ENCODE measurements around the gene MIOS. TPM values are rescaled to one million over a fixed set of nuclear protein-coding genes. Genes with fewer than 3 reads are reported as not detected.

The MIOS gene
- total RNA-seq, result 57.7 TPM

GRCh38 chr7:7566651-7567611 is at the start of gene MIOS:
MIOS (plus strand) TSS chr7:7566884; CDS start chr7:7572476, 5,592 bp downstream.

DNA sequence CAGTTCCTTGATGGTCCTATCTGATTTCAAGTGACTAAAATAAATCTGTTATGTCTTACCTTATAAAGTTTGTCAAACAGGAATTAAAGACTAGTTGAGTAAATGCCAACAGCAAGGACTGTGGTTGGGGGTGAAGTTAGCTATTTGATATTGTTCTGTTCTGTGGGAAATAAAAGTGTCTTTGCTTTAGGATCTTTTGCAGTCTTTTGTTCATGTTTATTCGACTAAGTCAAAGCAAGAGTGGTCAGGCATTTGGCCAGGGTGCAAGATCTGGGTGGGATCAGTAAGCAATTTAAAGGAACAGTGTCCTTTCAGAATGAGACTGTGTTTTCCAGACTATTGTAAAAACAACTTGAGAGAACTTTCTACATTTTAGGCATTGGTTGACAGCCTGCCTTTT is 31.0 kb upstream of the MIOS start, which contains the start of gene COL28A1:
COL28A1 (minus strand) TSS at position 183 of the 400 bp plus-strand sequence. CDS start 2,998 bp downstream, outside the sequence.

DNA sequence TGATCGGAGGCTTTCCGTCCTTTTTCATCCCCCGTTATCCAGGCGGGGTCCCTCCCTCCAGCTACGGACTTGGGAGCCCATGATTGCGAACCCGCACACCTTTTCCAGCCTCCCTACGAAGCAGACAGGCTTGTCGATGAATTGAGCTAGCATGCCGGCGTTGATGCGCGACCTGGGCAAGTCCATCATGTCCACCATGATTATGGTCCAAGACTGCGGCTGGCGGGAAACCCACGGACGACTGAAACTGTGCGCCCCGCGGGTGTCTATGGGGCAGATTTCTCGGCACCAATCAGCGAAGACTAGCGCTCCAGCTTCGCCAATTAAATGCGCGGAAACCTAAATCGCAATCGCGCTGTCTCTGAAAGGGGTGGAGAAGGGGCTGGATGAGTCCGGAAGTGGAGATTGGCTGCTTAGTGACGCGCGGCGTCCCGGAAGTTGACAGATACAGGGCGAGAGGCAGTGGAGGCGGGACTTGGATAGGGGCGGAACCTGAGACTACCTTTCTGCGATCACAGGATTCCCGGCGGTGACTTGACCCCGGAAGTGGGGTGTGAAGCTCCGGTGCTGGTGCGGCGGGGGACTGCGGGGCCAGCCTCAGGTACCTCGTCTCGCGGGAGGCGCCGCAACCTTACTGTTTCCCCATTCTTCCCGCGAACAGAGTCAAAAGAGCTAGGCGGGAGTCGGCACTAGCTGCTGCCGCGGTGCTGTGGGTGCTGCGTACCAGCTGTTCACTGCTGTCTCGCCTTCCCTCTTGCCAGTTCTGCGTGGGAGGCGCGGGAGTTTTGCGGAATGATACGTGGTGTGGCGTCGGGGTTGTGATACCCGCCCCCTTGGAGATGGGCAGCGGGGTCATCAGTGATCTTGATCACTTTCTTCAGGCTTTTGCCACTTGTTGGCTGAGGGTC is 73.8 kb downstream of the MIOS start, which contains the start of gene UMAD1:
UMAD1 (plus strand) TSS at position 532 of the 908 bp plus-strand sequence. CDS start 32,620 bp downstream, outside the sequence.

Other genes with a start within 250 kb of the MIOS start
- 1.4 TPM for gene COL28A1, start 31.0 kb upstream of the MIOS start, total RNA-seq
- gene UMAD1, start 73.9 kb downstream of the MIOS start, total RNA-seq, result 13.4 TPM
- gene RPA3, start 151.7 kb downstream of the MIOS start, total RNA-seq, result 18.5 TPM

Measured in diencephalon (tissue), 1 donor.